ENCODE data around the gene FAT1. TPM values are rescaled to one million over a fixed set of nuclear protein-coding genes. Genes with fewer than 3 reads are reported as not detected.

Gene FAT1
- total RNA-seq, 6 experiments from 2014 or later, result 32.9 to 173 (median 69.7) TPM

DNA sequence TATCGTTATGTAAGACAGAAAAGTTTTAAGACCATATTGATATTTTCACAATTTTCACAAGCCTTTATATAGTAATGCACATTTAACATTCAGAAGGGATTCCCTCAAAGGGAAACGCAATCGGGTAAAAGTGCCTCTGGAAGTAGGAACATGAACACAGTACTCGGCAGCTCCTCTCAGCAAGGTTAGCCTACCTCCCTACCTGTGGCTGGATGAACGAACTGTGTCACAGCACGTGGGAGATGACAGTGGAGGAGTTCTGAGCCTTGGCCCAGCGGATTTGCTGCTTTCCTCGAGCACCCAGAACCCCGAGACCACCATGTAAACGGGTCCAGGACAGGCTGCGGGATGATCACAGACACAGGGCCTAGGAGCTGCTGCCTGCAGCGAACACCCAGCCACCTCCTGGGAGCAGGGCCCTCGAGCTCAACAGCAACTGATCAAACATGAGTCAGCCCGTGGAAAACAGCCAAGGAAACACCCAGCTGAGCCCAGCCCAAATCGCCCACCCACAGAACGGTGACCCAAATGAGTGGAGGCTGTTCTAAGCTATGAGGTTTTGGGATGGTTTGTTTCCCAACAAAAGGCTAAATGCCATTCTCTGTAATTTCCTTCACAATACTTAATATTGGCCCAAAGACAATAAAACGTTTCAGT lies 30.4 kb downstream of the FAT1 start:
- H3K4me3 ChIP-seq, result no peak overlapping the region
- no peak overlapping the region for H3K27ac ChIP-seq
- DNase-seq (peak in 1 of 3 donors; percentile 72), ATAC-seq (peak in 2 of 4 donors; percentile 73 to 85)
- WGBS (ENCODE audit: insufficient coverage, low coverage, low lambda C conversion rate, missing lambda C conversion rate), result 65% methylated on average over 13 of the region's 17 CpGs
- H3K27me3 ChIP-seq, result no peaks in the 10 kb centered on the region
- intact Hi-C loops (cut with DNase I), result no loop called here
- no peaks in the 10 kb centered on the region for H3K9me3 ChIP-seq
- TF ChIP-seq, protein P1, sequence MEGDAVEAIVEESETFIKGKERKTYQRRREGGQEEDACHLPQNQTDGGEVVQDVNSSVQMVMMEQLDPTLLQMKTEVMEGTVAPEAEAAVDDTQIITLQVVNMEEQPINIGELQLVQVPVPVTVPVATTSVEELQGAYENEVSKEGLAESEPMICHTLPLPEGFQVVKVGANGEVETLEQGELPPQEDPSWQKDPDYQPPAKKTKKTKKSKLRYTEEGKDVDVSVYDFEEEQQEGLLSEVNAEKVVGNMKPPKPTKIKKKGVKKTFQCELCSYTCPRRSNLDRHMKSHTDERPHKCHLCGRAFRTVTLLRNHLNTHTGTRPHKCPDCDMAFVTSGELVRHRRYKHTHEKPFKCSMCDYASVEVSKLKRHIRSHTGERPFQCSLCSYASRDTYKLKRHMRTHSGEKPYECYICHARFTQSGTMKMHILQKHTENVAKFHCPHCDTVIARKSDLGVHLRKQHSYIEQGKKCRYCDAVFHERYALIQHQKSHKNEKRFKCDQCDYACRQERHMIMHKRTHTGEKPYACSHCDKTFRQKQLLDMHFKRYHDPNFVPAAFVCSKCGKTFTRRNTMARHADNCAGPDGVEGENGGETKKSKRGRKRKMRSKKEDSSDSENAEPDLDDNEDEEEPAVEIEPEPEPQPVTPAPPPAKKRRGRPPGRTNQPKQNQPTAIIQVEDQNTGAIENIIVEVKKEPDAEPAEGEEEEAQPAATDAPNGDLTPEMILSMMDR (IDR thresholded peaks at IDR 0.05), result no peak
- TF ChIP-seq POLR2A (IDR thresholded peaks at IDR 0.05), result no peak
- peaks cover 0 to 3% (median 0%) of the 10 kb centered on the region in 4 donors for H3K36me3 ChIP-seq
- H3K4me1 ChIP-seq, result peaks cover 0 to 7% (median 0%) of the 10 kb centered on the region in 4 donors

DNA sequence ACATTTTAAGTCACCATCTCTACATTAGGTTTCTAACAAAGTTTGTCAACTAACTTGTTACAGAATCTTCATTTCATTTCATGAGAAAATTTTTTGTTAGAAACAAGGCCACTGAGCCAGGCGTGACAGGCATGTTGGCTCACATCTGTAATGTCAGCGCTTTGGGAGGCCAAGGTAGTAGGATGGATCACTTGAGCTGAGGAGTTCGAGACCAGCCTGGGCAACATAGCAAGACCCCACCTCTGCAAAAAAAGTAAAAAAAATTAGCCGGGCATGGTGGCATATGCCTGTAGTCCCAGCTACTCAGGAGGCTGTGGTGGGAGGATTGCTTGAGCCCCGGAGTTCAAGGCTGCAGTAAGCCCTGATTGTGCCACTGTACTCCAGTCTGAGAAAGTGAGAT lies 32.3 kb downstream of the FAT1 start:
- WGBS (ENCODE audit: insufficient coverage, low coverage, low lambda C conversion rate, missing lambda C conversion rate), result 94% methylated on average over 4 of the region's 5 CpGs
- TF ChIP-seq POLR2A (IDR thresholded peaks at IDR 0.05), result no peak
- TF ChIP-seq, protein P1 (IDR thresholded peaks at IDR 0.05), result no peak
- intact Hi-C loops (cut with DNase I), result no loop called here
- Histone ChIP-seq H3K27me3 (no peaks in the 10 kb centered on the region), H3K9me3 (no peaks in the 10 kb centered on the region), H3K4me3 (no peak overlapping the region), H3K36me3 (no peaks in the 10 kb centered on the region), H3K4me1 (peaks cover 0 to 7% (median 0%) of the 10 kb centered on the region in 4 donors), H3K27ac (no peak overlapping the region)
- ATAC-seq (no peak), DNase-seq (no peak)

DNA sequence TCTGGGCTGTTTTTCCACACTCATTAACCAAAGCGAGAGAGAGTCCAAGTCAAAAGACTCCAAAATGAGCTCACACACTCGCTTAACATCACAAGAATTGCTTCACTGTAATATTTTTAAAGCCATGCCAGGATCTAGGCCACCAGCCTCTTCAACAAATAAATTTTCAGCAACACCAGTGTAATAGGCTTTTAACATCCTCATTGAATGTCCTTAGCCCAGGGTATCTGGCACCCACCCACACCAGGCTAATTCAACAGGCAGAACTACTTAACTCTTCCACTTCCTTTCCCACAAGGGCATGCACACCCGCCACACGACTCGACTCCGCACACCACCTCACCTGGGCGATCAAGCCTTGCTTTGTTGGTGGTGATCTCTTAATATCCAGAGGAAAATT lies 34.2 kb downstream of the FAT1 start:
- WGBS (ENCODE audit: insufficient coverage, low coverage, low lambda C conversion rate, missing lambda C conversion rate), result 67% methylated on average over 7 of the region's 7 CpGs
- TF ChIP-seq POLR2A (IDR thresholded peaks at IDR 0.05), result no peak
- TF ChIP-seq, protein P1 (IDR thresholded peaks at IDR 0.05), result no peak
- ATAC-seq (peak in 2 of 4 donors; percentile 25 to 53), DNase-seq (no peak)
- no peak overlapping the region for H3K4me3 ChIP-seq
- H3K27ac ChIP-seq, result no peak overlapping the region
- no peaks in the 10 kb centered on the region for H3K36me3 ChIP-seq
- peaks cover 0 to 7% (median 0%) of the 10 kb centered on the region in 4 donors for H3K4me1 ChIP-seq
- no peaks in the 10 kb centered on the region for H3K27me3 ChIP-seq
- intact Hi-C loops (cut with DNase I), result no loop called here
- no peaks in the 10 kb centered on the region for H3K9me3 ChIP-seq

DNA sequence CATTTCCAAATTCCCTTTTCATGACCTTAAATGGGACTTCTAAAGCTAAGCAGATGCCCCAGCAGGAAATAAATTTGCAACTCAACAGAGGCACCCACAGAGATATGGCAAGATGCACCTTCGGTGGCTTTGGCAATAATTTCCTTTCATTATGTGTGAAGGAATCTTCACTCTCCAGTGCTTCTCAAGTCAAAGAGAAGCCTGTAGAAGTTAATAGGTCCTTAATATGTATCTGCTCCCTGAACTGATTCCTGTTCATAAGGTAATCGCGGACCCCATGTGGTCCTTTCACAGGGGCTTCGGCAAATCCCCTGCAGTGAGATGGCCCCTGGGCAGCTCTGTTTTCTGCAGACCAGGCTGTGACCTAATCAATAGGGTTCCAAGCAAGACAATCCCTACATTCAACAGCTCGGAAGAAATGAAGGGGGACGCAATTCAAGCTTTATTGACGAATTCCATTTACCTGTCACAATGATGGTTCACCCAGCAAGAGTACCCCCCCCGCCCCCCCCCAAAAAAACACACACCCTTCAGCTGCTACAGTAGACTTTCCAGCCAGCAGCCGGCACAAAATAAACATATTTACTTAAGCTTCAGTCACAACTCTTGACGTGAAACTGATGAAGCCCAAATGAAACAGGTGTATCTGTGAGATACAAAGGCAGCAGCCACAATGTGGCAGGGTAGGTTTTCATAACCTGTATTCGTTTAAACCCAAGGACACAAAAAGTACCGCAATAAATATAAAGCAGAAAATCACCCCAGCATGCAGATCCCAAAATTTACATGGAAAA lies 35.3 kb downstream of the FAT1 start:
- Histone ChIP-seq H3K27me3 (no peaks in the 10 kb centered on the region), H3K36me3 (no peaks in the 10 kb centered on the region), H3K4me3 (no peak overlapping the region), H3K9me3 (no peaks in the 10 kb centered on the region), H3K4me1 (peaks cover 0 to 7% (median 0%) of the 10 kb centered on the region in 4 donors), H3K27ac (no peak overlapping the region)
- intact Hi-C loops (cut with DNase I), result no loop called here
- DNase-seq, result no peak
- WGBS (ENCODE audit: insufficient coverage, low coverage, low lambda C conversion rate, missing lambda C conversion rate), result 35% methylated on average over 10 of the region's 12 CpGs
- no peak for TF ChIP-seq POLR2A (IDR thresholded peaks at IDR 0.05)
- TF ChIP-seq, protein P1 (IDR thresholded peaks at IDR 0.05), result no peak
- peak; percentile 56 to 66 (median 57) for ATAC-seq

Measured in right lobe of liver (tissue), 6 donors.